Cardiac ventricle fibroblast (primary cell): ENCODE results near the gene WDR37. TPM values are rescaled to one million over a fixed set of nuclear protein-coding genes. Genes with fewer than 3 reads are reported as not detected.

ENCODE experiments used
- total RNA-seq: library from RNA; depleted of rRNA; stranded (reverse); fragments of >200 nt; gene quantifications from 2 replicates; pipeline ENCODE4 v1.2.3, GENCODE V29; 2015

The WDR37 gene
- total RNA-seq = 12.0 and 15.5 TPM in 2 replicates

GRCh38 chr10:1056326-1057105 lies at the start of gene WDR37:
TSS of gene WDR37 (plus strand) at chr10:1056385. CDS start at chr10:1072156, 15,771 bp downstream.

DNA sequence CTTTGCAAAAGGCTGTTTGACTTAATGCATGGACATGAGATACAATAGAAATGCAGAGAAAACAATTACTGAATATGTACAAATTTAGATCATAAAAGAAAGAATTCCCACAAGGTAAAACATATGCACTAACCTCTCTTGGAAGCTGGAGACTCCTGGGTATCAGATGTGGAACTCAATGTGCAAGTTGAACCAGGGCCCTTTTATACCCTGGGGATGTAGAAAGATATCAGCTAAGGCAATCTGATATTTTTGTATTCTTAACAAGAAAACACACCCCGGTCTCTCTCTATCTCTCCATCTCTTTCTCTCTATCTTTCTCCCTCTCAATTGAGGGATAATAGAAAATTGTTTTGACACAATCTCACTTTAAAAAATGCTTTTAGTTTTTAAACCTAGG lies 30.5 kb upstream of the WDR37 start, which contains the start of gene IDI2:
Gene IDI2 (minus strand): TSS at position 177 of the 400 bp plus-strand sequence. CDS start 1,136 bp downstream, outside the sequence.

DNA sequence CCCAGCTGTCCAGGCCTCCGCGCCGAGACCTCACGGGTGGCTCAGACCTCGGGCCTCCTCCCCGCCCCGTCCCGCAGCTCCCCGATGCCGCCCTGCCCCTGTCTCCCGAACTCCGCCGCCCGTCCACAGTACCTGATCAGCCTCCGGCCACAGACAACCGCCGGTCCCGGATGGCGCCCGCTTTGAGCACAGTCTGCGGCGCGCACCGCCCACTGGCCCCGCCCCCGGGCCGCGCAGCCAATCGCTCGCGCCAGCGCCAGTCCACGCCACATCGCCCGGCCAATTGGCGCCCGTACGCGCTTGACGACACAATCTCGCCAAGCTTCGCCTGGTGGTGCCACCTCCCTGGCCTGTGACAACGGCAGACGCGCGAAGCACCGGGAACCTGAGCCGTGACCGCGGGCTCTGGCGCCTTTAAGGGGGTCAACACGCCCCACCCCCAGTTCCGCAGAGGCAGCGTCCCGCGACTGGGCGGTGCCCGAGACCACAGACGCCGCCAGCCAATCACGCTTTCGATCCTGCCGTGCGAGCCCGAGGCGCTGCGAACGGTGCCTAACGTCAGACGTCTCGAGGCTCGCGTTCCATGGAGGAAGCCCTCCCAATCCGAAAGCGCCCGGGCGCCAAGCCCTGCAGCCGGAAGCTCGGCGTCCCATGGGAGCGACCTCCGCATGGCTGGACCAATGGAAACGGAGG lies 7.3 kb upstream of the WDR37 start, which contains the start of gene IDI1:
Gene IDI1 (minus strand): TSS at position 388 of the 693 bp plus-strand sequence. CDS start 116 bp downstream, at position 272.

Other genes starting within 250 kb of the WDR37 start
- gene LARP4B, start 124.7 kb upstream of the WDR37 start, total RNA-seq = 23.2 and 27.3 TPM in 2 replicates
- gene GTPBP4, start 68.0 kb upstream of the WDR37 start, total RNA-seq = 13.7 and 33.9 TPM in 2 replicates
- not detected in 2 replicates for gene IDI2, start 30.5 kb upstream of the WDR37 start, total RNA-seq
- 33.1 and 38.3 TPM in 2 replicates for gene IDI1, start 7.3 kb upstream of the WDR37 start, total RNA-seq